HuH-7.5 (cell line): Measurements from ENCODE around the gene INPP5A.

ENCODE experiments used
- DNase-seq: peaks from one replicate; pipeline ENCODE4 v3.0.0; 2011; ENCODE audit warnings: low spot score

The INPP5A gene

DNA sequence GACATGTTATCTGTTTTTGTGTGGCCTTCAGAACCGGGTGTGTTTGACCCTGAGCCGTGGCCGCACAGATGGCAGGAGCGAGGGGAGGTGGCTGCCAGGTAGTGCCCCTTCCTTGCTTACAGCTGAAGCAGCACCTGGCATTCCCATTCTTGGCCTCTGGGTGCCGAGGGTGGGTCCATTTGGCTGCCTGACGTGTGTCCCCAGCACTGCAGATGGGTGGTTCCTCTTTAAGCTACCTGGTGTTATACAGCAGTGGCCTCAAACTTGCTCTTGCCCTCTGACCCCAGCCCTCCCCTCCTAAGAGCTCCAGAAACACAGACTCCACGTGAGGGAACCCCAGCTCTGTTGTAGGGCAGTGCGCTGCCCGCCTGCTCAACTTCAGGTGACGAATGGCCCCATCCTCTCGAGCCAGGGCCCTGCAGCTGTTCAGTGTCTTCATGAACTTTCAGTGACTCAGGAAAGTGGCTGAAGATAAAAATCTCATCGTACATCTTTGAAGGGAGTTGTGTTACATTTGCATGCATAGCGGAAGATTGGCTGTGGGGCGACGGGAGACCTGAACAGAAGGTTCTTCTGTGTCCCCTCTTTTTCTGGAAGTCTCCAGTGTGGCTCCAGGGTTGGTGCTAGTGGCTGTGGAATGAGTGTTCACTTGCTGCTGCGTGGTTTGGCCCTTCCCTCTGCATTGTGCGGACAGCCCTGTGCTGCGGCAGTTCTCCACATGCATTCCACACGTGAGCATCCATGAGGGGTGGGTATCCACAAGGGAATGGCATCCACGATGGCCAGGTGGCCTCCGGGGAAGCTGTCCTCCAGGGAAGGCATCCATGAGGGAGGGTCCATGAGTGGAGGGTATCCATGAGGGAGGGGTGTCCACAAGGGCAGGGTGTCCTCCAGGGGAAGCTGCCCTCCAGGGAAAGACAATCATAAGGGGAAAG lies 91.6 kb downstream of the INPP5A start:
- no peak for DNase-seq

DNA sequence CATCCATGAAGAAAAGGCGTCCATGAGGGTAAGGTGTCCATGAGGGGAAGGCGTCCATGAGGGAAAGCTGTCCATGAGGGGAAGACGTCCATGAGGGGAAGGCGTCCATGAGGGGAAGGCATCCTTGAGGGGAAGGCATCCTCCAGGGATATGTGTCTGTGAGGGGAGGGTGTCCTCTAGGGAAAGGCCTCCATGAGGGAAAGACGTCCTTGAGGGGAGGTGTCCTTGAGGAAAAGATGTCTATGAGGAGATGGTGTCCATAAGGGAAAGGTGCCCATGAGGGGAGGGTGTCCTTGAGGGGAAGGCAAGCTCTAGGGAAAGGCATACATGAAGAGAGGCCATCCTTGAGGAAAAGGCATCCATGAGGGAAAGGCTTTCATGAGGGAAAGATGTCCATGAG lies 92.6 kb downstream of the INPP5A start:
- no peak for DNase-seq

DNA sequence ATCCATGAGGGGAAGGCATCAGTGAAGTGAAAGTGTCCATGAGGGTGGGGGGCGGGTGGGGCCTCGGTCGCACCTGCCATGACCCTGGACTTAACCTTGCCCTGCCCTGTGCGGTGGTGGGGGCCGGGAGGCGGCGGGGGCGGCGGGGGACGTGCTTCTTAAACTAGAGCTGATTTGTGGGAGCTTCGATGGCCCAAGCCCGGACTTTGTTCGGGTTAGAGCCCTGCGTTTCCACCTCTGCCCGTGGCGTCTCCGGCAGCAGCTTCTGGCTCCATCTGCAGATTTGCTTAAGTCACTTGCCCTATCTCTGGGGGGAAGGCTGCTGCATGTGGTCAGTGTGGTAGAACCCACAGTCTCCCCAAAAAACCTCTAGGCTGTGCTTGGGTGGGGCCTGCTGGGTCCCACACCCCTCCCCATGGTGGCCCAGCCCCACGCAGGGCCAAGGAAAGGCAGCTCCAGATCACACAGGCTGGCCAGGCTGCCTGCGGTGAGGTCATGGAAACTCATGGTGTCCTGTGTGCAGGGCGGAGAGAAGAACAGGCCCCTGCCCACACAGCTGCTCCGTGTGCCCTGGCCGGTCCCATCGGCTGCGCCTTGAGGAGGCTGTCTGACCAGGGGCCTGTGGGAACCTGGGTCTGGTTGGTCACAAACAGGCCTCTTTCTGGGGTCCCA lies 93.2 kb downstream of the INPP5A start:
- DNase-seq: no peak

DNA sequence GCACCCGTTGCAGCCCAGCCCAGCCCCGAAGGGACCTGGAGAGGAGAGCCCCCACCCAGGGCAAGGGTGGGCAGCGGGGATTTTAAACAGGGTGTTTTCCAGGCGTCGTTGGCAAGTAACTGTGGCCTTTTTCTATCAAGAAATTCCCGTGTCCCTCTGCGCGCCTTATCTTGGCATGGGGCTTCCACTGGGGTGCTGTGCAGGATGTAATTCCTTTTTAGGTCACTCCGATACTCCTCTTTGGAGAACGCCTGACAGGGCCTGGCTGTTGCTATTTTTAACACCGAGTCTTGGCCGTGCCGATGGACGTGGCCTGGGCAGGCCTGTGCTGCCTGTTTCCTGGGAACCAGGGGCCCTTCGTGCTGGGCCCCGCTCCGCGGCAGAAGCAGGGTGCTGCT lies 93.8 kb downstream of the INPP5A start:
- no peak for DNase-seq

DNA sequence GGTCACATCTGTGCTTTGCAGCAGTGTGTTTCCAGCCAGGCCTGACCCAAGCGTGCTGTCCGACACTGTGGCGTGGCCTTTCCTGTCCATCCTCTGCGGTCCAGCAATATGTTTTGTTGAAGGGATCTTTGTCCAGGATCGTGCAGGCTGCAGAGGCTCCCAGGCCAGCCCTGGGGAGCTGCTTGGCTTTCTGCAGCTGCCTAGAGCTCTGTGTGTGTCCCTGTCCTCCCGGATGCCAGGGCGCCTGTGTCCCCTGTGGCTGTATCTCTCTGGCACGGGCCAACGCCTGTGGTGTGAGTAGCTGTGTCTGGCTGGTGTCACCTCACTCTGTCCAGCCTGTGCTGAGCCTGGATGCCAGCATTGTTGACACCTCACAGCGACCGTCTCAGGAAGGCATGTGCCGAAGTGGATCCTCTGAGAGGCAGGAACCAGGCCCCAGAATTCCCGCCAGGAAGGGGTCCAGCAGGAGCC lies 94.5 kb downstream of the INPP5A start:
- no peak for DNase-seq

DNA sequence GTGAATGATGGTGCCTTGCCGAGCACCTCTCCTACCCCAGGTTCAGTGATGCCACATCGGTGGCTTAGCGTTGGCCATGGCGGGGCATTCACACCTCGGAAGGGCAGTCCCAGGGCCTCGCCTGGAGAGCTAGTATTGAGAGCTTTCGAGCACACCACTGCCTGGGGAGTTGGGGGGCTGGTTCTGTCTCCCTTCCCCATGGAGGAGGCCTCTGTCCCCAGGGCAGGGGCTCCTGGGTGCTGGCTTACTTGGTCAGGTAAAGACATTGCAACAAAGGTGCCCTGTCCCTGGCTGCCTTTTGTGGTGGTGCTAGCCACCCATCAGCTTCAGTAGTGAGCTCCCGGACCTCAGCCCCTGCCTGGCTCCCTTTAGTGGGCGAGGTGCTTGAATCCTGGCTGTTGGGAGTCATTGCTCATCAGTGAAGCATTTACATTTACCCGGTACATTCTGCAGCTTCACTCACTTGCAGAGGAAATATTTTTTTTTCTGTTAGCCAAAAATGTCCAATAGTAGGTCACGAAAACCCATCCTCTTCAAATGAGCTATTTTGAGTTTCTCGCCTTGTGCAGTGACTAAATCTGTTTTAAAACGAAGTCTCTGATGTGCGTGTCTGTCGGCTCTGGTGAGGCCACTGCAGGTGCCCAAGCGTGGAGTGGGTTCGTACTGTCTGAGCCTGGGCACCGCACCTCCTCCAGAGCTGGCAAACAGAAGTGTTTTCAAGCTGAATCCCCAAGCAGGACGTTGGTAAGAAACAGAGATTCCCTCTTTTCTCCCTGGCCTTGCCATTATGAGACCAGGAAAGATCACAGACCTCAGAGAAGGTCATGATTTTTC lies 95.5 kb downstream of the INPP5A start:
- no peak for DNase-seq

DNA sequence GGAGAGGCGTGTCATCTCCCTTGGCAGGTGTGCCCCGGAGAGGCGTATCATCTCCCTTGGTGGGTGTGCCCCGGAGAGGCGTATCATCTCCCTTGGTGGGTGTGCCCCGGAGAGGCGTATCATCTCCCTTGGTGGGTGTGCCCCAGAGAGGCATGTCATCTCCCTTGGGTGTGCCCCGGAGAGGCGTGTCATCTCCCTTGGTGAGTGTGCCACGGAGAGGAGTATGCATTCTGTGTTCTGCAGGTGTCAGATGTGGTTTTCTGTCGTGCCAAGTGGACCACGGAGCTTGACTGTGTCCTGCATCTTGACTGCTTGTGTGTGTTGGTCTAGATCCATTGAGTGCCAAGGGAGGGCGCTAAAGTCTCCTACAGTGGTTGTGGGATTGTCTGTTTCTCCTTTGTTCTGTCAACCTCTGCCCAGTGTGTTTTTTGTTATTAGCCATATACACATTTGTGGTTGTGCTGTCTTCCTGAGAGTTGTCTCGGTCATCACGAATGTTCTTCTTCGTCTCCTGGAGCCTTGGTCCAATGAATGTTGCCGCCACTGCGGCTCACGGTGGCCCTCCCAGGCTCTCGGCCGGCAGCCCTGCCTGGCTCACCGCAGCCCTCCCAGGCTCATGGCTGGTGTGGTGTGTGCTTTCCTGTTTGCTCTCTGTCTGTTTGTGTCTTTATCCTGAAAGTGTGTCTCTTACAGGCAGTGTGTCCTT lies 96.8 kb downstream of the INPP5A start:
- DNase-seq: no peak

DNA sequence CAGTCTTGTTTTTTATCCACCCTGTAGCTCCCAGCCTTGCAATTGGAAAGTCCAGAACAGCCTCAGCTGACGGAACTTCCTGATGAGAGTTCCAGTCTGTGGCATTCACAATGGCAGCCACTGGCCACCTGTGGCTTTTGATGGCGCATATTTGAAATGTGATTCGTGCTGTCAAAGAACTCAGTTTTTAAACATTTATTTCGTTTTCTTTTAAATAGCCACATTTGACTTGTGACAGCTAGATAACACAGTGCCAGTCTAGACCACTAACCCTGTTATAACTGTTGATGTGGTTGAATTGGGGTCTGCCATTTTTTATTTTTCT lies 97.3 kb downstream of the INPP5A start:
- DNase-seq: no peak

DNA sequence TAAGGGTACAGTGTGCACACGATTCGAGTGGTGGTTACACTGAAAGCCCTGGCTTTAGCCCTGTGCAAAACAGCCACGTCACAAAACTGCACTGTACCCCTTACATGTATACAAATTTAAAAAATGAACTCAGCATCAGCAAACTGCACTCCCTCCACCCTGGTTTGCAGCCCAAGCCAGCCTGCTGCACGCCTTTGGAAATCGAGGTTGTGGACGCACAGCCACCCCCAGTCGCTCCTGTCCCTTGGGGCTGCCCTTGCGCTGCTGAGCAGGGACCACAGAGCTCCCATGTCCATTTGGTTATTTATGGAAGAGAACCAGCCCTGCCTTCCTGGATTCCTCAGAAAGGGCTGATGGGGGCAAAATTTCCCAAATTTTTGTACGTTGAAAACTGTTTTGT lies 98.8 kb downstream of the INPP5A start:
- no peak for DNase-seq

DNA sequence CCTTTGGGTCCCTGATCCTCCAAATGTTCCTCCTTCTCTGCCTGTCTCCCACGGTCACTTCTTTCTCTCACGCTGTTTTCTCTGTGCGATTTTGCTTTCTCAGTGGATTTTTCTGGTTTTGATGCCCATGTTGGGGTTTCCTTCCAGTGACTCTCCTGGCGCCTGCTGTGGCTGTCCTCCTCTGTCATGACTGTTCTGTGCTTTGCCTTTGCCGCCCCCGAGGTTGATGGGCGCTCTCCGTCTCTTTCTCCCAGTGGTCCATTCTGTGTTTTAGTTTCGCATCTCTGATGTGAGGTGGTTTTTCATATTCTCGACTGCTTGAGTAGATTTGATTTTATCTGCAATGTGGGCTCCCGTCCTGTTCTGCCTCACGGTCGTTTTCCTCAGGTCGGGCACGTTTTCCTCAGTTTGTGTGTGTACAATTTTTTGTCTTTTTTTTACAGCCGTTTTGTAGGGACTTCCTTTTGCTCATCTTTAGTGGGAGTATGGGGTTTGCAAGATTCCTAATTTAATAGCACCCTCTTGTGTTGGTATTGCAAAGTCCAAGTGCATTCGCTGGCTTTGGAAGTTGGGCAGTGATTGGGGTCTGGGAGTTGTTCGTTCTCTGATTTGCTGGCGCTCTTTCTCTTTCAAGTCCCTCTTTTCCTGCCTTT lies 100.0 kb downstream of the INPP5A start:
- peak; percentile 87 for DNase-seq

DNA sequence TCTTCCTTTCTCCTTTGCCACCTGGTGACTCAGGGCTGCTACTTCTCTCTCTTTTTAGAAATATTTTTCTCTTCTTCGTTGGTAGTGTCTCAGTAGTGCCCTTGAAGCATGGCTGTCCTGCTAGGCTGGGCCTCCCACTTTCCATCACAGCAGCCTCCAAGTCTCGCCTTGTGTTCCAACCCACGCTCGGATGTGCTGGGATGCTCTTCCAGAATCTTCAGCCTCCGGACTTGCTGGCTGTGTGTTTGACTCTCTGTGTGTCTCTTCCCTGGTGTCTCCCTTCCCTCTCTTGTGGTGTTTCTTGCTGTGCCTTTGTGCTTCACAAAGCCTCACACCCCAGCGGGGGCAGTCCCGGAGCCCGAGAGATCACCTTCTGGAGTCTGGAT lies 100.5 kb downstream of the INPP5A start:
- DNase-seq: no peak

DNA sequence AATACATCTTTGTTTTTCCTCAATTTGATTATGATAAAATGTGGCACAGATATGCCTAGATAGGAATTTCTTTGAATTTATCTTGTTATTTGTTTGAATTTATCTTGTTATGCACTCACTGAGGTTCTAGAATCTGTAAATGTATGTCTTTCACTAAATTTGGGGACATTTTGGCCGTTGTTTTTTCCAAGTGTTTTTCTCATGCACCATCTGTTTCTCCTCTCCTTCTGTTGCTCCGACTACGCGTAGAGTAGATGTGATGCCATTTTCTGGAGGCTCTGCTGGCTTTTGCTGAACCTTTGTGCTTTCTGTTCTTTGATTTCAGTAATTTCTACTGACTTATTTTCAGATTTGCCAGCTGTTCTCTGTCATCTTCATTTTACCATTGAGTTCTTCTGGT lies 101.9 kb downstream of the INPP5A start:
- DNase-seq: no peak

DNA sequence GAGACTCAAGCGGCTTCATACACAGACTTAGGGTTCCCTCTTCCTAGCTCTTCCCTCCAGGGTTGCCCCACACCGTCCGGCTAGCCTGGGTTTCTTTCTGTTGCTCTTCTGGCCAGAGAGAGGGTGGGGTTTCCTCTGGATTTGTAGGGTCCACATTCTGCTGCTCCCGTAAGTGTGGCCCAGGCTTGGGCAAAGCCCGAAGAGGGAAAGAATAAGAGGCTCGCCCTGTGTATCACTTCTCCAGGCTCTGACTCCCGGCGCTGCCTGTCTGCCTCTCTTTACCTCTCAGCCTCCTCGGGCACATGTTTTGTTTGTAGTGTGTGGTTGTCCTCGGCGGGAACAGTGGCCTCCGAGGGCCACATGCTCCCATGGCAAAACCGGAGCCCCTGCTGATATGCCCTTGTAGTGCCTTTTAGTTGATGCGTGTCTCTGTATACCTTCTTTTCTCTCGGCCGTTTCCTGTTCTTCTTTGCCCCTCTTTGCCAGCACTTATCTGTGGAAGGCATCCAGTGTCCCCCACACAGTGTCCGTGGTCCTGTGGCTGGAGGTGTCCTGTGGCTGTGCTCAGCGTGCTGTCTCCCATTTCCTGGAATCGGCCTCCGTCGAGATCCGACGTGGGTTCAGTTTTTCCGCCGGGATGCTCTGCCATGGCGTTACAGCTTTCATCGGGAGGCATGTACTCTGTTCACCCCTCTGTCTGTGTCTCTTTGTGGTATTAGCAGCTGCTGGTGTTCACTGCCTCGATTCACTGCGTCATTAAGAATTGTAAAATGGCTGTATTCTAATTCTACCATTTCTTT lies 102.9 kb downstream of the INPP5A start:
- no peak for DNase-seq

DNA sequence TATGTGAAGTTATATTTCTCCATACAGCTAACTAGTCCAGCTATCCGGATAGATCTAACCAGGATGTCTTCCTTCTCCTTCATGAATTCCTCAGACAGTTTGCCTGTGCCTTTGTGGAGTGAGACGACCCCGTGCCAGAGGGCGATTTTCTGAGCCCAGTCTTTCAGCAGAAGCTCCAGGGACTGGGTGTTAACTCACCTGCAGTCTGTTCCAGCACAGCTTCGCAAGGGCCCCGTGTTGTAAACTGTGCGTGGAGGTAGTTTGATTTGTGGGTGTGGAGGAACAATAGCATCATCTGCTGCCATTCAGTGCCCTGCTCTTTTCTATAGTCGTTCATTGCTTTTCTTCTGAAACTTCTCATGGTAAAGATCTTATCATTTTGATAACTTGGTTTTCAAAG lies 103.8 kb downstream of the INPP5A start:
- DNase-seq: no peak

DNA sequence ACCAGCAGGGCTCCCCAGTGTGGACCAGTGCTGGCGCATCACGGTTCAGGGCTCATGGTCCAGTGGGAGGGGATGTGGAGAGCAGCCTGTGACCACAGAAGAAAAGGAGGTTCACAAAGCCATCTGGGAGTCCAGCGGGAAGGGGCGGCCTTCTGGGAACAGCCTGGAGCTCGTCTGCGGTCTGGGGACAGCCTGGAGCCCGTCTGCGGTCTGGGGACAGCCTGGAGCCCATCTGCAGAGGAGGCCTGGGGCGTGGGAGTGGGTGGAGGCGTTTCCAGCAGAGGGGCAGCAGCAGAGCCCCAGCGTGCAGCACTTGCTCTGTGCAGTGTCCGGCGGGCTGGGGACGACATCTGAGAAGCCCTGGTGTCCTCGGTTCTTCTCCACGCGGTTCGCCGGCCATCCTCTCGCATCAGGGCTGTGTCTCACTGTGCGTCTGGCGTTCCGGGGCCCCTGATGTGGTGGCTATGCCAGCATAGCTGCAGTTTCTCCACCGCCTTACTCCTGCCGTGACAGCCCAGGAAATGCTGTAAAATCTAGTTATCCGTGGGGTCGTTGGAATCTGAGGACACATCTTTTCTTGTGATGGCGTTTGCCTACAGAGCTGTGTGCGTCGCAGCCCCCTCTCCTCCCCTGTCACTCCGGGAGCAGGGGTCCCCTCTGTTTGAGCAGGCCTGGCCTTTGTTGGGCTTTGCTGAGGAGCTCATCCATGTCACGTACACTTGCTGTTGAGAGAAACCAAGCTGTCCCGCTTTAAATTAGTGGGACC lies 104.6 kb downstream of the INPP5A start:
- DNase-seq: no peak

DNA sequence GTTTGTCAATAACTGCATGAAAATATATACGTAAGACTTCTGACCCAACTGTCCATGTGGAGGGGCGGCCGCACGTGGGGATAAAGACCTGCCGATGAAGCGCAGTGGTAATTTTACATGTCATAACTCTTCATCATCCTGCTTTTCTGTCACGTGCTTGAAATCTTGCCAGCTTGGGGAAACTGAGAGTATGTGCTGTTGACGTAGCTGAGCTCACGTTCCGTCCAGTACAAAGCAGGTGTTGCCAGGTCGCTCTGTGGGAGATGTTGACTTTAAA lies 105.1 kb downstream of the INPP5A start:
- no peak for DNase-seq

DNA sequence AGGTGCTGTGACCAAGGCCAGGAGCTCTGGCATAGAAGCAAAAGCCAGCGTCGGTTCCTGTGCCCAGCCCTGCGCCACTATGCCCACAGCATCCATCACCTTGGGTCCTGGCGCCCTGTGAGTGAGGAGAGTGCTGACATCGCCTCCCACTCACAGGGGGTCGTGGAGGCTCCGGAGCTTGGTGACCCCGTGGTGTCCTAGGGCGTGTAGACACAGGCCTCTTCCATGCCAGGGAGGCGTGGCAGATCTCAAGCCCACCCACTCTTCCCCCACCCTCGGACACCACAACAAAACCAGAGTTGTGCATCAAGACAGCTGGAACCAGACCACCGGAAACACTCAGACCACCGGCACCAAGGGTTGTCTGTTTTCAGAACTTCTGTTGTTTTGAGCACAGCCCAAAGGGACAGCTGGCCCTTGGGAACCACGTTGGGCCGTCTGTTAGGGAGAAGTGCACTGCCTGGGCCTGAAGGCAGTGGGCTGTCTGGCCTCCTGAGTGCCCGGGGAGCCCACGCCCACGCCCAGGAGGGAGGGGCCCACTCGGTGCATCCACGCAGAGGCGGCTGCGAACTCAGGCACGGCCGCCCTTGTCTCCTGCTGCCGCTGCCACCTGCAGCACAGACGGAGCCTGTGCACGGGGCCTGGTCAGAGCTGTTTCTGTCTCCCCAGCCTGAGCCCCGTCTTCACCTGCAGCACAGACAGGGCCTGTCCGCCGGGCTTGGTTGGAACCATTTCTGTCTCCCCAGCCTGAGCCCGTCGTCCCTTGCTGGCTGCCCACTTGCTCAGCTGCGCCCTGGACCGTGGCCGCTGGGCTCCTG lies 106.3 kb downstream of the INPP5A start:
- DNase-seq: no peak

DNA sequence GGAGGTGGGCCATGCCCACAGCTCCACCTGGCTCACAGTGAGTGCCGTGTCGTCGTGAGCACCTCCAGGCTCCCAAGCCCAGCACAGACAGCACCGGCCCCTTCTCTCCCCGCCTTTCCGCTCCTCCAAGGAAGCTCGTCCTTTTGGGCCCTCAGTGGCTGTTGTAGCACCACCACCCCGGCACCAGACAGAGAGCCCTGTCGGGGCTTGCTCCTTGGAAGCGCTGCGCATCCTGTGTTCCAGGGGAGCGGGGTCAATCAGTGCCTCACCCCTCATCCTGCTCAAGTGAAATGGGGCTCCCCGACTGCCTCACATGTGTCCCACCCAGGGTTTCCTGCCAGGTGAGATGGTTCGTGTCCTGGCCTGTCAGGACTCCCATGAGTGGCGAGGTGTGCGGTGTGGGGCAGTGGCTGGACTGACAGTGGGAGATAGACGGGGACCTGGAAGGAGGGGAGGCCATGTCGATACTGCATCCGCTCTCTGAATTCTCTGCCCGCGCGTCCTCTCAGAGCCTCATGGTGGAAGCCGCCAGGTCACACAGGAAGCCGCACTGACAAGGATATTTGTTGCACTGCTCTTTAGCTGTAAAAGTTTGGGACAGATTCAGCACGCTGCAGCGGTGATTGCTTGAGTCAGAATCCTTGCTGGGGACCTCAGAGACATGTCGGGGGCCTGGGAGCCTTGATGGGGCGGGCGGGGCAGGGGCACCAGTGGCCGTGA lies 107.1 kb downstream of the INPP5A start:
- no peak for DNase-seq

DNA sequence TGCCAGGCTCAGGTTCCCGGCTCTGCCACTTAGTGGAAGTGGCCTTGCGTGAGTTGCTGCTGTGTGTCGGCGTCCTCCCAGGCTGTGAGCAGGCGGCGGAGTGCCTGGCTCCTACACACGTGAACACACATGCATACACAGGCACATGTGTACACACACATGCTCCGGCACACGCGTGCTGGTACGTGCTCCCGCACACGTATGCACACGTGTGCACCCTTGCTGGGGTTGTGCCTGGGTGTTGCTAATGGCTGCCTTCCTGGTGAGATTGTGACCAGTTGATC lies 107.6 kb downstream of the INPP5A start:
- no peak for DNase-seq
